ENCODE measurements around the gene SLC16A1. TPM values are rescaled to one million over a fixed set of nuclear protein-coding genes. Genes with fewer than 3 reads are reported as not detected.

The SLC16A1 gene
- total RNA-seq, 1 experiment from 2014 or later: 116 TPM

DNA sequence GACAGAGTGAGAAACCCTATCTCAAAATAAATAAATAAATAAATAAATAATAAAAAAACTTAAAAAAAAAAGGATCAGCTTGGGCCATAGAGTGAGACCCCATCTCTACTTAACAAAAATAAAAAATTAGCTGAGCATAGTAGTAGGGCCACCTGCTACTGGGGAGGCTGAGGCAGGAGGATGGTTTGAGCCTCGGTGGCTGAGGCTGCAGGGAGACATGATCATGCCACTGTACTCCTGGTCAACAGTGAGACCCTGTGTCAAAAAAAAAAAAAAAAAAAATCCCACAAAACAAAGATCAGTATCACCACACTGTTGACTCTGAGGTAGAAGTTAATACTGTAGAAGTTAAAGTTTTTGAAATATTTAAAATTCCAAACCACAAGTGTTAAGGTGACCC lies 29.1 kb downstream of the SLC16A1 start:
- no peaks in the 10 kb centered on the region for H3F3A ChIP-seq (ENCODE audit: low read length, unreplicated experiment)
- ChIA-PET CTCF (interaction anchor here (0.5 to 0.7 kb wide), 2 partner anchors 113 to 145 kb away, joined by 3 to 7 read pairs; no protein-coding TSS in a partner anchor), POLR2A (ENCODE audit: unreplicated experiment) (no interaction called here)
- intact Hi-C loops (cut with micrococcal nuclease): no loop called here
- no peak overlapping the region for H3K9ac ChIP-seq (ENCODE audit: low read length)
- ATAC-seq (no peak), DNase-seq (no peak)
- no peak overlapping the region for H3K27ac ChIP-seq (ENCODE audit: low read length)
- no peaks in the 10 kb centered on the region for H3K27me3 ChIP-seq (ENCODE audit: low read length)
- no peak overlapping the region for H2AFZ ChIP-seq (ENCODE audit: low read length)
- H4K20me1 ChIP-seq (ENCODE audit: low read length): peaks cover 11% of the 10 kb centered on the region; the same call in 1 of the 2 replicates
- no TSS peak for BruUV-seq (replicated peaks)
- H3K4me1 ChIP-seq (ENCODE audit: insufficient read depth, low read length): peaks cover 7% of the 10 kb centered on the region; the same call in 1 of the 2 replicates
- H3K9me2 ChIP-seq (replicated peaks; ENCODE audit: low read length): no peaks in the 10 kb centered on the region
- H3K4me3 ChIP-seq (ENCODE audit: low read length): no peak overlapping the region
- H3K4me2 ChIP-seq (ENCODE audit: low read length): no peak overlapping the region
- TF ChIP-seq EZH2phosphoT487 (IDR thresholded peaks at IDR 0.05; ENCODE audit: borderline replicate concordance, low read length) (no peak), EZH2 (IDR thresholded peaks at IDR 0.05; ENCODE audit: low read length, unreplicated experiment) (no peak)
- TF ChIP-seq, protein P1, sequence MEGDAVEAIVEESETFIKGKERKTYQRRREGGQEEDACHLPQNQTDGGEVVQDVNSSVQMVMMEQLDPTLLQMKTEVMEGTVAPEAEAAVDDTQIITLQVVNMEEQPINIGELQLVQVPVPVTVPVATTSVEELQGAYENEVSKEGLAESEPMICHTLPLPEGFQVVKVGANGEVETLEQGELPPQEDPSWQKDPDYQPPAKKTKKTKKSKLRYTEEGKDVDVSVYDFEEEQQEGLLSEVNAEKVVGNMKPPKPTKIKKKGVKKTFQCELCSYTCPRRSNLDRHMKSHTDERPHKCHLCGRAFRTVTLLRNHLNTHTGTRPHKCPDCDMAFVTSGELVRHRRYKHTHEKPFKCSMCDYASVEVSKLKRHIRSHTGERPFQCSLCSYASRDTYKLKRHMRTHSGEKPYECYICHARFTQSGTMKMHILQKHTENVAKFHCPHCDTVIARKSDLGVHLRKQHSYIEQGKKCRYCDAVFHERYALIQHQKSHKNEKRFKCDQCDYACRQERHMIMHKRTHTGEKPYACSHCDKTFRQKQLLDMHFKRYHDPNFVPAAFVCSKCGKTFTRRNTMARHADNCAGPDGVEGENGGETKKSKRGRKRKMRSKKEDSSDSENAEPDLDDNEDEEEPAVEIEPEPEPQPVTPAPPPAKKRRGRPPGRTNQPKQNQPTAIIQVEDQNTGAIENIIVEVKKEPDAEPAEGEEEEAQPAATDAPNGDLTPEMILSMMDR (conservative IDR thresholded peaks at IDR 0.05; ENCODE audit: low read depth, low read length): no peak
- peaks cover 51% of the 10 kb centered on the region; the same call in 1 of the 2 replicates for H3K36me3 ChIP-seq (ENCODE audit: low read depth, low read length)
- H3K79me2 ChIP-seq (ENCODE audit: low read length): peaks cover 56% of the 10 kb centered on the region
- no peaks in the 10 kb centered on the region for H3K9me3 ChIP-seq (ENCODE audit: low read length)

DNA sequence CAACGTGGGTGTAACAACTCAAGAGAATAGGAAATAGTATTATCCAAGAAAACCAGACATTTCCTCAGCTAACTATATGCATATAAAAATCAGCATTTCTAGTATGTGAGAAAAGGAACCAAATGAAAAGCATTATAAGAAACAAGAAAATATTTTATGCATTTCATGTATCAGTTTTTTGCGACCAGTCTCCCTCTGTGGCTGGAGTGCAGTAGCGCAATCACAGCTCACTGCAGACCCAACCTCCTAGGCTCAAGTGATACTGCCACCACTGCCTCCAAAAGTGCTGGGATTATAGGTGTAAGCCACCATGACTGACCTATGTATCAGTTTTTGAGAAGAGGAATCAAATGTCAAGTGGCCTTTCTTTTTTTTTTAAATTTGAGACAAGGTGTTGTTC lies 31.0 kb downstream of the SLC16A1 start:
- TF ChIP-seq, protein P1 (conservative IDR thresholded peaks at IDR 0.05; ENCODE audit: low read depth, low read length): peak; percentile 36; the same call in 1 of the 2 replicates
- TF ChIP-seq EZH2phosphoT487 (IDR thresholded peaks at IDR 0.05; ENCODE audit: borderline replicate concordance, low read length): no peak
- no peak for TF ChIP-seq EZH2 (IDR thresholded peaks at IDR 0.05; ENCODE audit: low read length, unreplicated experiment)
- Histone ChIP-seq H3K4me1 (ENCODE audit: insufficient read depth, low read length) (peaks cover 2% of the 10 kb centered on the region; the same call in 1 of the 2 replicates), H3K27ac (ENCODE audit: low read length) (no peak overlapping the region), H3K9me2 (replicated peaks; ENCODE audit: low read length) (no peaks in the 10 kb centered on the region), H3K79me2 (ENCODE audit: low read length) (peaks cover 37% of the 10 kb centered on the region), H4K20me1 (ENCODE audit: low read length) (peaks cover 2% of the 10 kb centered on the region; the same call in 1 of the 2 replicates), H3K27me3 (ENCODE audit: low read length) (no peaks in the 10 kb centered on the region), H3F3A (ENCODE audit: low read length, unreplicated experiment) (no peaks in the 10 kb centered on the region), H3K4me2 (ENCODE audit: low read length) (no peak overlapping the region), H3K36me3 (ENCODE audit: low read depth, low read length) (peaks cover 56% of the 10 kb centered on the region; the same call in 1 of the 2 replicates), H2AFZ (ENCODE audit: low read length) (no peak overlapping the region), H3K9me3 (ENCODE audit: low read length) (no peaks in the 10 kb centered on the region), H3K9ac (ENCODE audit: low read length) (no peak overlapping the region), H3K4me3 (ENCODE audit: low read length) (no peak overlapping the region)
- intact Hi-C loops (cut with micrococcal nuclease): no loop called here
- CTCF ChIA-PET: no interaction called here
- DNase-seq: no peak
- BruUV-seq (replicated peaks): no TSS peak
- POLR2A ChIA-PET (ENCODE audit: unreplicated experiment): no interaction called here
- no peak for ATAC-seq

DNA sequence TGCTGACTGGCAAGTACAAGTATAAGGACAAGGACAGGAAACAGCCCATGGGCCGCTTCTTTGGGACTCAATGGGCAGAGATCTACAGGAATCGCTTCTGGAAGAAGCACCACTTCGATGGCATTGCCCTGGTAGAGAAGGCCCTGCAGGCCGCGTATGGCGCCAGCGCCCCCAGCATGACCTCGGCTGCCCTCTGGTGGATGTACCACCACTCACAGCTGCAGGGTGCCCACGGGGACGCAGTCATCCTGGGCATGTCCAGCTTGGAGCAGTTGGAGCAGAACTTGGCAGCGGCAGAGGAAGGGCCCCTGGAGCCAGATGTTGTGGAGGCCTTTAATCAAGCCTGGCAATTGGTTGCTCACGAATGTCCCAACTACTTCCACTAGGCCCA lies 32.0 kb downstream of the SLC16A1 start:
- Histone ChIP-seq H3K9ac (ENCODE audit: low read length) (no peak overlapping the region), H2AFZ (ENCODE audit: low read length) (no peak overlapping the region), H3K36me3 (ENCODE audit: low read depth, low read length) (peaks cover 53% of the 10 kb centered on the region; the same call in 1 of the 2 replicates), H3K27me3 (ENCODE audit: low read length) (no peaks in the 10 kb centered on the region), H3K4me3 (ENCODE audit: low read length) (no peak overlapping the region), H3K27ac (ENCODE audit: low read length) (no peak overlapping the region), H3F3A (ENCODE audit: low read length, unreplicated experiment) (no peaks in the 10 kb centered on the region), H3K9me3 (ENCODE audit: low read length) (no peaks in the 10 kb centered on the region), H4K20me1 (ENCODE audit: low read length) (no peaks in the 10 kb centered on the region), H3K4me1 (ENCODE audit: insufficient read depth, low read length) (no peaks in the 10 kb centered on the region), H3K4me2 (ENCODE audit: low read length) (no peak overlapping the region), H3K9me2 (replicated peaks; ENCODE audit: low read length) (no peaks in the 10 kb centered on the region), H3K79me2 (ENCODE audit: low read length) (peaks cover 27% of the 10 kb centered on the region)
- ChIA-PET POLR2A (ENCODE audit: unreplicated experiment) (no interaction called here), CTCF (no interaction called here)
- intact Hi-C loops (cut with micrococcal nuclease): no loop called here
- DNase-seq: no peak
- no TSS peak for BruUV-seq (replicated peaks)
- no peak for ATAC-seq
- no peak for TF ChIP-seq EZH2phosphoT487 (IDR thresholded peaks at IDR 0.05; ENCODE audit: borderline replicate concordance, low read length)
- no peak for TF ChIP-seq EZH2 (IDR thresholded peaks at IDR 0.05; ENCODE audit: low read length, unreplicated experiment)
- TF ChIP-seq, protein P1 (conservative IDR thresholded peaks at IDR 0.05; ENCODE audit: low read depth, low read length): peak; percentile 15; the same call in 1 of the 2 replicates
